NT2/D1 (cell line): Measurements from ENCODE around the gene IL33.

ENCODE experiments used
- SUZ12 ChIP-seq: IDR thresholded peaks from 2 replicates; pipeline ENCODE4 v1.6.1; 2011; ENCODE audit not compliant: insufficient read length, insufficient read depth; ENCODE audit errors: extremely low read depth
- YY1 ChIP-seq: IDR thresholded peaks from 2 replicates; pipeline ENCODE4 v1.6.1; 2011; ENCODE audit not compliant: insufficient read length, insufficient read depth
- ZNF274 ChIP-seq: IDR thresholded peaks from 2 replicates; pipeline ENCODE4 v1.6.1; 2011; ENCODE audit warnings: mild to moderate bottlenecking, low read depth, low read length

- TF ChIP-seq SUZ12, result no peak
- no peak for TF ChIP-seq YY1
- TF ChIP-seq ZNF274, result no peak
Measured at GRCh38 chr9:6224393-6225154, 9.0 kb downstream of the IL33 start.
